GM19372 (cell line): ENCODE data around the gene PPP4R3B.
"Not testable (repeated sequence)": the region's sequence is repeated elsewhere in the genome, so short reads cannot be mapped to it uniquely, and the experiment has no call there.

Experiments
- ATAC-seq: cut with Tn5 transposase; IDR thresholded peaks from one replicate; pipeline ENCODE4 v1.9.1; 2021; ENCODE audit warnings: mild to moderate bottlenecking, low read depth, moderate library complexity; ENCODE audit not compliant: unreplicated experiment

PPP4R3B gene

DNA sequence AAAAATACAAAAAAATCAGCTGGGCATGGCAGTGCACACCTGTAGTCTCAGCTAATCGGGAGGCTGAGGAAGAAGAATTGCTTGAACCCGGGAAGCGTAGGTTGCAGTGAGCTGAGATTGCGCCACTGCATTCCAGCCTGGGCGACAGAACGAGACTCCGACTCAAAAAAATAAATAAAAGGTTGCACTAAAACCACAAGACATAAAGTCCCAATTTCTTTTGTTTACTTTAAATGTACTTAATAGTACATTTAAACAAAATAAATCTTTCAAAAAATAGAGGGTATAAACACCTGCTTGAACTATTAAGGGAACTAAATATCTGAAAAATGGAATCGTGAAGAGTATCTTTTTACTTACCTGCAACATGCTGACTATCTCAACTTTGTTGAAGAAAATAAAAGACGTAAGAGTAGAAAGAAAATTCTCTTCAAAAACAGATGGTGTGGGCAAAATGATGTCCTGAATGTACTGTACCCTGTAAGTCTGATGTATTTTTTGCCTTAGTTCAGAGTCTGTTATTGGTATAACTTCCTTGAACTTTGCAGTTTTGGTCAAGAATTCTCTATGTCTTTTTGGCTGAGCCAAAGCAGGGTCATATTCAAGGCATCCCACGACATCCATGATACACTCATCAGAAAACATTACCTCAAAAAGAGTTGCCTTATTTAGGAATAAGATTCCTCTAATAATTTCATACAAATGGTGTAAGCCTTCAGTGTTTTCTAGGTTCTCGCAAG is 19.2 kb downstream of the PPP4R3B start:
- no peak for ATAC-seq

DNA sequence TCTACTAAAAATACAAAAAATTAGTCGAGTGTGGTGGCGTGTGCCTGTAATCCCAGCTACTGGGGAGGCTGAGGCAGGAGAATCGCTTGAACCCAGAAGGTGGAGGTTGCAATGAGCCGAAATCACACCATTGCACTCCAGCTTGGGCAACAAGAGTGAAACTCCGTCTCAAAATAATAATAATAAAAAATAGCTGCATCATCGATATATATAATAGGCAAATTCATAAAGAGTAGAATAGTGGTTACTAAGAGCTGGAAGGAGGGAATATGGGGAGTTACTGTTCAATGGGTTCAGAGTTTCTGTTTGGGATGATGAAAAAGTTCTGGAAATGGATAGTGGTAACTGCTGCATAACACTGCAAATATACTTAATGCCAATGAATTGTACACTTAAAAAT is 20.6 kb downstream of the PPP4R3B start:
- ATAC-seq = not testable (repeated sequence)

DNA sequence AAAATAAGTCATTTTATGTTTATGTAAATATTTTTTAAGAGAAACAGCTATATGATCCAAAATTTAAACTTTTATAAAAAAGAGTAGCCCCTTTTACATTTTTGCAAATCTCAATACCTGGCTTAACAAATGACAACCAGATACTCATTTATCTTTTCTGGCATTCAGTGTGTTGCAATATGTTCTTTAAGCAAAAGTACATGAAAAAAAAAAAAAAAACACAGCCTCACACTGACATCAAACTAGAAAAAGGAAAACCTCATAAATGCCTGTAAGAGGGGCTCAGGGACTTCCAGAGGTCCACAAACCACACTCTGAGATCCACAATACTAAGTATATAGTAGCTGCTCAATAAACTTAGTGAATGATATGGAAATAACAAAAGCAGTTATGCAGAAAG is 21.9 kb downstream of the PPP4R3B start:
- ATAC-seq = no peak

DNA sequence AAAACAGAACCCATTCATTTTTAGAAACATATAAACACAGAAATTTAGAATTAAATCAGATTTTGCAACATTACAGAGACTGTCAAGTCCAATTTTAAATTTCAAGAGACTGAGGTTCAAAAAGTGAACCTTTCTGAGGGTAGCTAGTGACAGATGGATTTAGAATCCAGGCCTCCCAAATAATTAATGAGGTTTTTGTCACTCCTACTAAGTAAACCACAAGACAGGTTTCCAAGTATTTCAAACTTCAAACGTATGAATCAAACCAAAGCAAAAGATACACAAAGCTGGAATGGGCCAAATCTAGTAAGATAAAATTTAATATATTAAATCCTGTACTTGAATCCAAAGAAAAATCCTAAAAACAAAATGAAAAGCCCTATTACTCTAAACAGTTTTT is 25.3 kb downstream of the PPP4R3B start:
- ATAC-seq = no peak

DNA sequence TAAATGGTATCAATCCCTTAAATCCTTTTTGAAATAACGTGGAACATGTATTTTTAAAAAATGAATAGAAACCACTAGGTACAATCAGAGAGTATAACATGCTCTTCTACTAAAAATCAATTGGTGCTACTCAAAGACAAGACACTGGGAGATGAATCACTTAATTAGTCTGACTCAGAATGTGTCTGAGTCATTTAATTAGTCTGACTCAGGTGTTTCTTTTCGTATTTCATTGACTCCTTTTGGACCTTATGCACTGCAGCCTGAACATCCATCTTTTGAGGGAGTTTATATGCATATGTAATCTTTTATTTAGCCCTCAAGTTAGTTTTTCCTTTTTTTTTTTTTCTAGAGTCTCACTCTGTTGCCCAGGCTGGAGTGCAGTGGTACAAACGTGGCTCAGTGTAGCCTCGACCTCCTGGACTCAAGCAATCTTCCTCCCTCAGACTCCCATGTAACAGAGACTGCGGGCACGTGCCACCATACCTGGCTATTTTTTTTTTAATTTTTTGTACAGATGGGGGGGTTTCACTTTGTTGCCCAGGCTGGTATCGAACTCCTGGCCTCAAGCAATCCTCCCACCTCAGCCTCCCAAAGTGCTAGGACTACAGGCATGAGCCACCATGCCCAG is 26.5 kb downstream of the PPP4R3B start:
- no peak for ATAC-seq

DNA sequence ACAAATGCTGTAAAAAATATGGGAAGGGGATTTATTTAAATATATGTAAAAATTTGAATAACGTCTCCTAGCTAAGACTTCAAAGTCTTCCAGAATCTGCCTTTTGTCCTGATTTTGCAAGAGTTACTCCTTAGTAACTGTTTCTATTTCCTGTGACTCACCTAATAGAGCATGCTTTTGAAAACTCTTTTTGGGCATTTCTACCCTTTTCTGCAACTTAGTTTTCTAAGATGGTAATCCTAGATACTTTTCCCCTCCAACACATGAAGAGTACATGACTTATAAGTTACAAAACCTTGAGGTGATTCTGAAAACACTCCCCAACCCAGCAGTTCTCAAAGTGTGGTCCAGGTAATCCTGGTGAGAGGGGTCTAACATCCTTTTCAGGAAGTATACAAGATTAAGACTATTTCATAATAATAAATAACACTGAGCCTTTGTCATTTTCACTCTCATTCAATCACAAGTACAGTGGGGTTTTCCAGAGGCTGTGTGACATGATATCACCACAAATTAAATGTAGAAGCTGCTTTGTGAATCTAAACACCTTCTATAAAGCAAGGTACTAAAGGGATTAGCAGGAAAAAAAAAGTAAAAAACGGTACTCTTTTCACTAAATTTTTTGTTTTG is 31.9 kb downstream of the PPP4R3B start:
- ATAC-seq = no peak

DNA sequence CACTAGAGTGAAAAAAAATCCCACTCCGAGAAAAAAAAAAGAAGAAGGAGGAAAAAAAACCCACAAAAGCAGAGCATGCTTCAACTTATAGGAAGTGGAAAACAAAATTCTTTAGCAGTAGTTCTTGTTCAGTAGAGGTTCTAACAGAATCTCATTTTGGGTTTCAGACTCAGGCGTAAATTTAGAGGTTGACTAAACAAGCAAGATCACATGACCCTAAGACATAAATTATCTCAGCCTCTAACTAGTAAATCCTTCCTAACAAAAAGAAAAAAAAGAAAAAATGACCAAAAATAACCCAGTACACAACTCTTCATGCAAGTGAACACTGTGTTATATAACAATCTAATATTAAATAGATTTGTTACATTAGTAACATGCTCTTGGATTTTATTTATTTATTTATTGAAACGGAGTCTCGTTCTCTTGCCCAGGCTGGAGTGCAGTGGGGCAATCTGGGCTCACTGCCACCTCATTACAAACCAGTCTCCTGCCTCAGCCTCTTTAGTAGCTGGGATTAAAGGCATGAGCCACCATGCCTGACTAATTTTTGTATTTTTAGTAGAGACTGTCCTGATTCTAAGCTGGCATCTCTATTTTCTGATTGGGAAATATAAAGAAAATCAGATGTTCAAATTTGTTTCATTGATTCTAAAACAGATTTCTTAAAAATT is 35.4 kb downstream of the PPP4R3B start:
- ATAC-seq = no peak

DNA sequence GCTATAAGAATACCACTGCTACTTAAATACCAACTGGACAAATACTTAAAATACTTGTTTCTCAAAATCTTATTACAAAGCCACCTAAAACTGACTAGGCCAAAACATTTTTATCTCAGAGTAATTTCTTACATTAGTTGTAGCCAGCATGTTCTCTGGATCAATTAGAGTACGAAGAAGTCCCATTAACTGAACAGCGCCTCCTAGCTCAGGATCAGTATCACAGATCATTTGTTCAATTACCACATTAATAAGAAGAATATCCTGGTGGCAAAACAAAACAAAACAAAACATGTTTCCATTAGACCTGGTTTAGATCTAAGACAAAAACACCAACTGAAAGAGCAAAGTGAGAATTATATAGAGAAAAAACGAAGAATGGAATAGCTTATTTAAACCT is 36.0 kb downstream of the PPP4R3B start:
- no peak for ATAC-seq

DNA sequence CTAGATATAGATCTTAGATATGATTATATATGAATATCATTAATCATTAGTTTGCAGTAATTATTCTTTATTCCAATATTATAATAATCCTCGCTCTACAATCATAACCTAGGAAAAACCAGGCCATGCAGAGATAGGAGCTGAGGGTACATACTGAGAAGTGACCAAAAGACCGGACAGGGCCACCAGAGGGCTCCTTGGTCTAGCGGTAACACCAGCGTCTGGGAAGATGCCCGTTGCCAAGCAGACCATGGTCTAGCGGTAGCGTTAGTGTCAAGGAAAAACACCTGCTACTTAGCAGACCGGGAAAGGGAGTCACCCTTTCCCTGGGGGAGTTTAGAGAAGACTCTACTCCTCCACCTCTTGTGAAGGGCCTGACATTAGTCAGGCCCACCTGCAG is 48.4 kb downstream of the PPP4R3B start:
- not testable (repeated sequence) for ATAC-seq

DNA sequence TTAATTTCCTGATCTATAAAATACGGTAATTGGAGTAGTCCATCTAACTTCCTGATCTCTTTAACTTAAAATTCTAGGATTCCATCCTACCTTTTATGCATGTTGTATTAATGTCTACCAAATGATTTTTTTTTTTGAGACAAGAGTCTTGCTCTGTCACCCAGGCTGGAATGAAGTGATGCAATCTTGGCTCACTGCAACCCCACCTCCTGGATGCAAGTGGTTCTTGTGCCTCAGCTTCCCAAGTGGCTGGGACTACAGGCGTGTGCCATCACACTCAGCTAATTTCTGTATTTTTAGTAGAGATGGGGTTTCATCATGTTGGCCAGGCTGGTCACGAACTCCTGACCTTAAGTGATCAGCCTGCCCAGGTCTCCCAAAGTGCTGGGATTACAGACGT is 50.1 kb downstream of the PPP4R3B start:
- no peak for ATAC-seq

DNA sequence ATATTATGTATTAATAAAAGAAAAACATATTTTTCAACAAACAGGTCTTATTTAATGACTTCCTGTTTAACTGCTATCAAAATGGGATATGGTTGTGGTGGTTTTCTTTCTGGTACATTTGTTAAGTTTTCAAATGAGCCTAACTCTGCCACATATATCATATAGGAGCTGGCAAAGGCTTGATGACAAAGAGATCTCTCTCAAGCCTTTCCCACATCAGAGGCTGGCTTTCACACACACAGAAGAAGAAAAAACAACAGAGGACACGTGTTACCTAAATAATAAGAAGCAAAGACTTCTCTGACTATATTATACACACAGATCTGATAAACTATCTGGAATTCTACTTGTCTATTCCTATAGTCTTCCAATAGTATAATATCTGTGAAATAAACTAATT is 51.8 kb downstream of the PPP4R3B start:
- ATAC-seq = no peak

DNA sequence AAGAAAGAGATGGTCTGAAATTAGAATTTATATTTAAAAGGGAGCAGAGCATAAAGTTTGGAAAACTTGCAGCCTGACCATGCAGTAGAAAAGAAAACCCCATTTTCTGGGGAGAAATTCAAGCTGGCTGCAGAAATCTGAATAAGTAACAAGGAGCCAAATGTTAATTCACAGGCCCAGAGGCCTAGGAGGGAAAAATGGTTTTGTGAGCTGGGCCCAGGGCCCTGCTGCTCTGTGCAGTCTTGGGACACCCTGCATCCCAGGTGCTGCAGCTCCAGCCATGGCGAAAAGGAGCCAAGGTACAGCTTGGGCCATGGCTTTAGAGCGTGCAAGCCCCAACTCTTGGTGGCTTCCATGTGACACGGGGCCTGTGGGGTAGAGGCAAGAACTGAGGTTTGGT is 56.6 kb downstream of the PPP4R3B start:
- ATAC-seq = no peak

DNA sequence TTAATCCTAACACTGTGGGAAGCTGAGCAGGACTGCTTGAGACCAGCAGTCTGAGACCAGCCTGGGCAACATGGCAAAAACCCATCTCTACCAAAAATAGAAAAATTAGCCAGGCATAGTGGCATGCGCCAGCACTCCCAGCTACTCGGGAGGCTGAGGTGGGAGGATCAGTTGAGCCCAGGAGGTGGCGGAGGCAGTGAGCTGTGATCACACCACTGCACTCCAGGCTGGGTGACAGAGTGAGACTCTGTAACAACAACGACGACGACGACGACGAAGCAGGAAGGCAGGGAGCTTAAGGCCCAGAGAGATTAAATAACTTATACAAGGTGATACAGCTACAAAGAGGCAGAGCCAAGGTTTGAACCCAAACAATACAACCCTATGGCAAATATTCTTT is 60.6 kb downstream of the PPP4R3B start:
- no peak for ATAC-seq

DNA sequence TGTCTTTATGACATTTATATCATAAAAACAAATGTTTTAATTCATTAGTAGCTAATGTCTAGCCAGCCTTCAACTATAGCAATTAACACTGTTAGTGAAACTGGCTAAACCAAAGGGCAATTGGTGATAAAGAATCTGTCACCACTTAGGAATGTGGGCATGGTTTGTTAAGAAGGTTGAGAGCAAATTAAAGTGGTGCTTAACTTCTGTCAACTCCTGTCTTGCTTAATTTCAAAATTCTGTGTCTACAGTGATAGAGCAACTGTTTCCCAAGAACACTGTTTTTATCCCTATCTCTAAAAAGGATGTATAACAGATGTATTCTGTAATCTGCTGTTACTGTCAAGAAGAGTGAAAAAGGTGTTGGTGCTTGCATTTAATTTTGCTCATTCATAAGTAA is 61.4 kb downstream of the PPP4R3B start:
- no peak for ATAC-seq

DNA sequence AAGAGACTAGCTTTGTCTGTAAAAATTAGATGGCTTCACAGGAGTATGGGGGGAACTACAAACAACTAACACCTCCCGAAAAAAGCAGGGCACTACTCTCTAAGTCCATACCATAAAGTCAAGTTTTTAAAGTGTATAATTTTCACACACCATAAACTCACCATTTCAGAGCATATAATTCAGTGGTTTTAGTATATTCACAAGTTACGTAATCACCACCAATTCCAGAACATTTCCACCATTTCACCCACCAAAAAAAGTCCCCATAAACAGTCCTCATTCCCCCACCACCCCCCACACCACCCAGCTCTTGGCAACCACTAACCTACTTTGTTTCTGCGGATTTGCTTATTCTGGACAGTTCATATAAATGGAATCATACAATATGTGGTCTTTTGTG is 64.1 kb downstream of the PPP4R3B start:
- no peak for ATAC-seq

DNA sequence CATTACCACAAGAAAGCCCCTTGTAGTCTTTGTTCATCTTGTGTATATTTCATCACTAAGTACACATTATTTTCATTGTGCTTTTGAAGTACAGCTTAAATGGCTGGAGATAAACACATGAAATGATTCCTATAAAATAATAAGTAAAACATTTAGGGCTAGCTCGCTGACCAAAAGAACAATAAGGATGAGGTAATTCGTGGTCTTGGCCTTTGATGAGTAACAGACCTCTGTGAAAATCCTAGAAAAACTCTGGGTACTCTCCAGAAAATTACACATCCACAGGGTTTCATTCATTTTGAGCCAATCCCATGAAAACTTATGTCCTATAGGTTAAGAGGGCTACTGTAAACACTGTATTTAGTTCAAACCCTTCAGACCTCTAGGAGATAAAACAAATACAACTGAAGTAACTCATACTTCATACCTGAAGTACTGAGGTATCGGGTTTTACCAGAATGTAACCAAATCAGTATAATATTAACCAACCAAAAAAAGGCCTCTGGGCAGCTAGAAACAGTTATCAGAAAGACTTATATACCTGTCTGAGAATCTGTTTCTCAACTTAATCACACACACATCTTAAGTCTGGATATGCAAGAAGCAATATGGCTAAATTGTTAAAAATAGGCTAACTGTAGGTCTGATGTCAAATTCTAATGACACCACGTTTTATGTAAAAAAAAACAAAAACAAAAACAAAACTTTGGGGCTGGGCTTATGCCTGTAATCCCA is 66.9 kb downstream of the PPP4R3B start:
- no peak for ATAC-seq

DNA sequence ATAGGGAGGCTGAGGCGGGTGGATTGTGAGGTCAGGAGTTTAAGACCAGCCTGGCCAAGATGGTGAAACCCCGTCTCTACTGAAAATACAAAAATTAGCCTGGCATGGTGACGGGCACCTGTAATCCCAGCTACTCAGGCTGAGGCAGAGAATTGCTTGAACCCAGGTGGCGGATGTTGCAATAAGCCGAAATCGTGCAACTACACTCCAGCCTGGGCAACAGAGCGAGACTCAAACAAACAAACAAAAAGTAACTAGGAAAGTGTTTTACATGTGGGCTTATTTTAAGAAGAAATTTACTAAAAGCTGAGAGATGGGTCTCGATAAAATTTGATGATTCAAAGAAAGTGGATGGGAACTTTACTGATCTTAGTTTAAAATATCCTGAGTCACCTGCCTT is 69.7 kb downstream of the PPP4R3B start:
- not testable (repeated sequence) for ATAC-seq

DNA sequence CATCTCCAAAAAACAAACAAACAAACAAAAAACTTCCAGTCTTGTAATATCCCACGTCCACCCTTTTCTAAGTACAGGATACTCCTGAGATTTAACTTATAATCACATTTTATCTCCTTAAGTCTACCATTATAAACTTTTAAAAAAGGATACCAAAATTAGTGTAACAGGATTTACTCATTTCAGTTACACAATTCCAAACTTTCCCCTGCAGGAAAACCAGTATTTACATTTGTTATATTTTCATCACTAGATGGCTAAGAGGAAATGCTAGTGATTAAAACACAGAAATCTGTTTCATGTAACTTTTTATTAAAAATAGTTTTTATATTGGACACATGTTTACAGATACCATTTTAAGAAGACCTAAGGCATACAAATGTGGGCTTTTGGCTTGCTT is 70.4 kb downstream of the PPP4R3B start:
- ATAC-seq = no peak

DNA sequence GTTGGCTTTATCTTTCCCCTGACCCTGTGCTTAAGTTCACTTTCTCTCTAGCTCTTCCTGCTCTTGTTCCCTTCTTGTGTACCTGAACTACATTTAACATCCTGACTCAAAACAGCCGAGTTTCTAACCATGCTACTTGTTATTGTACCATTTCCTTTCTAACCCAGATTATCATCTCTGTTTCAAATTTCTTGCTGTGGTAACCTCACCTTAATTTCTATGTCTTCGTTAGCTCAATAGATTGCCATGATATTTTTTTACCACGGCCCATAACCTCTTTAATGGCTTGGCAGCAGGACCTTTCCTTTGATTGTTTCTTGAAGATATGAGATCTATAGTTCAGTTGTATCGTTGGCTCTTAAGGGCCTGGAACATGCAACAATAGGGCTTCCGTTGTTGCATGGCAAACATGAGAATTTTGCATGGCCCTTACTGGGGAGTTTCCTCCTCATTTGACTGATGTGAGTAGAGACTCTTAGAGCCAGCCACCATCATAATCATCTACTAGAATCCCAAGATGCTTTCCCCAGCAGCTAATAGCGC is 86.8 kb downstream of the PPP4R3B start:
- no peak for ATAC-seq

DNA sequence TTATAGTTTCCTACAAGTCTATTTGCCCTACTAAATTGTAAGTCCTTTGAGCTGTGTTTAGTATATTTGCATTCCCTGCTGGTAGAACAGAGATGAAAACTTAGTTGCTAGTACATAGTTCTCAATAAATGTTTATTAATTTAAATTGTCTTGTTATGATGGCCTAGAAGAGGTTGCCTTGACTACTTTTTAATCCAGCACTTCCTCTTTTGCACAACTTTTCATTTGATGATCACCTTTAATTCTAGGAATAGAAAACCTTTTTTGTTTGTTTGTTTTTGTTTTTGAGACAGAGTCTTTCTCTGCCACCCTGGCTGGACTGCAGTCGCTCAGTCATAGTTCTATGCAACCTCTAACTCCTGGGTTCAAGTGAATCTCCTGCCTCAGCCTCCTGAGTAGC is 91.2 kb downstream of the PPP4R3B start:
- no peak for ATAC-seq
